ENCODE data around the gene LSM4. TPM values are rescaled to one million over a fixed set of nuclear protein-coding genes. Genes with fewer than 3 reads are reported as not detected.

Gene LSM4
- total and polyA plus RNA-seq, 2 of the 13 experiments (the other 11 are each of a cell fraction or from before 2014, with no cell fraction given), result 65.8 to 166 TPM

DNA sequence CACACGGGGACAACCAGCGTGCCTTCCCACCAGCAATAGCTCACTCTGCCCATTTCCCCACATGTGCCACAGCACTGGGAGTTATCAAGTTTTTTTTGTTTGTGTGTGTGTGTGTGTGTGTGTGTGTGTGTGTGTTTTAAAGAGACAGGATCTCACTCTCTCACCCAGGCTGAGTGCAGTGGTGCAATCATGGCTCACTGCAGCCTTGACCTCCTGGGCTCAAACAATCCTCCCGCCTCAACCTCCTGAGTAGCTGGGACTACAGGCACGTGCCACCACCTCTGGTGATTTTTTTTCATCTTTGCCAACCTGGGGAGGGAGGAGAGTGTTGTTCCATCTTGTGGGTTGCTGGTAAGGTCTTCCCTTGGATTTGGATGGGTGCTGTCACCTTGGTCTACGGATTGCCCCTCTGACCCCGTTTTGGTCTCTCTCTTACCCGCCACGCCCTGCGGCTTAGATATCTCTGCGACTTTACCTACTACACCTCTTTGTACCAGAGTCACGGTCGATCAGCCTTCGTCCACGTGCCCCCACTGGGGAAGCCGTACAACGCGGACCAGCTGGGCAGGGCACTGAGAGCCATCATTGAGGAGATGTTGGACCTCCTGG is 40.2 kb upstream of the LSM4 start (continued):
- TF ChIP-seq CEBPB (IDR thresholded peaks at IDR 0.05; ENCODE audit: borderline replicate concordance, low read depth, low read length) (peak; percentile 53; the same call in 1 of the 2 replicates), BRD4 (CRISPR knock-in tag; IDR thresholded peaks at IDR 0.05) (0 out of 2 replicates have a peak, but pooled peaks have one; percentile 28), ZNF749 (CRISPR knock-in tag; IDR thresholded peaks at IDR 0.05; ENCODE audit: borderline replicate concordance) (no peak), THYN1 (CRISPR knock-in tag; IDR thresholded peaks at IDR 0.05; ENCODE audit: borderline replicate concordance, low read depth) (0 out of 2 replicates have a peak, but pooled peaks have one; percentile 60), FOXA3 (CRISPR knock-in tag; IDR thresholded peaks at IDR 0.05) (peak; percentile 45), HOXA5 (CRISPR knock-in tag; IDR thresholded peaks at IDR 0.05) (0 out of 2 replicates have a peak, but pooled peaks have one; percentile 58), NR2F6 (IDR thresholded peaks at IDR 0.05) (peak; percentile 82), NR2F6 (CRISPR knock-in tag; IDR thresholded peaks at IDR 0.05) (peak; percentile 92), SP5 (CRISPR knock-in tag; IDR thresholded peaks at IDR 0.05; ENCODE audit: borderline replicate concordance, low read depth) (peak; percentile 41; the same call in 1 of the 2 replicates), ELF3 (CRISPR knock-in tag; IDR thresholded peaks at IDR 0.05) (0 out of 2 replicates have a peak, but pooled peaks have one; percentile 37), PITX1 (CRISPR knock-in tag; IDR thresholded peaks at IDR 0.05) (no peak), FOXP1 (IDR thresholded peaks at IDR 0.05) (peak; percentile 53; the same call in 1 of the 2 replicates), FOXP1 (CRISPR knock-in tag; IDR thresholded peaks at IDR 0.05) (peak; percentile 61; the same call in 1 of the 2 replicates), SETDB1 (CRISPR knock-in tag; IDR thresholded peaks at IDR 0.05; ENCODE audit: borderline replicate concordance) (no peak), MIER2 (CRISPR knock-in tag; IDR thresholded peaks at IDR 0.05) (0 out of 2 replicates have a peak, but pooled peaks have one; percentile 24)
- TF ChIP-seq, protein P1, sequence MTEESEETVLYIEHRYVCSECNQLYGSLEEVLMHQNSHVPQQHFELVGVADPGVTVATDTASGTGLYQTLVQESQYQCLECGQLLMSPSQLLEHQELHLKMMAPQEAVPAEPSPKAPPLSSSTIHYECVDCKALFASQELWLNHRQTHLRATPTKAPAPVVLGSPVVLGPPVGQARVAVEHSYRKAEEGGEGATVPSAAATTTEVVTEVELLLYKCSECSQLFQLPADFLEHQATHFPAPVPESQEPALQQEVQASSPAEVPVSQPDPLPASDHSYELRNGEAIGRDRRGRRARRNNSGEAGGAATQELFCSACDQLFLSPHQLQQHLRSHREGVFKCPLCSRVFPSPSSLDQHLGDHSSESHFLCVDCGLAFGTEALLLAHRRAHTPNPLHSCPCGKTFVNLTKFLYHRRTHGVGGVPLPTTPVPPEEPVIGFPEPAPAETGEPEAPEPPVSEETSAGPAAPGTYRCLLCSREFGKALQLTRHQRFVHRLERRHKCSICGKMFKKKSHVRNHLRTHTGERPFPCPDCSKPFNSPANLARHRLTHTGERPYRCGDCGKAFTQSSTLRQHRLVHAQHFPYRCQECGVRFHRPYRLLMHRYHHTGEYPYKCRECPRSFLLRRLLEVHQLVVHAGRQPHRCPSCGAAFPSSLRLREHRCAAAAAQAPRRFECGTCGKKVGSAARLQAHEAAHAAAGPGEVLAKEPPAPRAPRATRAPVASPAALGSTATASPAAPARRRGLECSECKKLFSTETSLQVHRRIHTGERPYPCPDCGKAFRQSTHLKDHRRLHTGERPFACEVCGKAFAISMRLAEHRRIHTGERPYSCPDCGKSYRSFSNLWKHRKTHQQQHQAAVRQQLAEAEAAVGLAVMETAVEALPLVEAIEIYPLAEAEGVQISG (CRISPR knock-in tag; IDR thresholded peaks at IDR 0.05), result peak; percentile 28; the same call in 1 of the 2 replicates
- TF ChIP-seq, protein P2, sequence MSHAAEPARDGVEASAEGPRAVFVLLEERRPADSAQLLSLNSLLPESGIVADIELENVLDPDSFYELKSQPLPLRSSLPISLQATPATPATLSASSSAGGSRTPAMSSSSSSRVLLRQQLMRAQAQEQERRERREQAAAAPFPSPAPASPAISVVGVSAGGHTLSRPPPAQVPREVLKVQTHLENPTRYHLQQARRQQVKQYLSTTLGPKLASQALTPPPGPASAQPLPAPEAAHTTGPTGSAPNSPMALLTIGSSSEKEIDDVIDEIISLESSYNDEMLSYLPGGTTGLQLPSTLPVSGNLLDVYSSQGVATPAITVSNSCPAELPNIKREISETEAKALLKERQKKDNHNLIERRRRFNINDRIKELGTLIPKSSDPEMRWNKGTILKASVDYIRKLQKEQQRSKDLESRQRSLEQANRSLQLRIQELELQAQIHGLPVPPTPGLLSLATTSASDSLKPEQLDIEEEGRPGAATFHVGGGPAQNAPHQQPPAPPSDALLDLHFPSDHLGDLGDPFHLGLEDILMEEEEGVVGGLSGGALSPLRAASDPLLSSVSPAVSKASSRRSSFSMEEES (CRISPR knock-in tag; IDR thresholded peaks at IDR 0.05), result peak; percentile 79
- TF ChIP-seq, protein P3, sequence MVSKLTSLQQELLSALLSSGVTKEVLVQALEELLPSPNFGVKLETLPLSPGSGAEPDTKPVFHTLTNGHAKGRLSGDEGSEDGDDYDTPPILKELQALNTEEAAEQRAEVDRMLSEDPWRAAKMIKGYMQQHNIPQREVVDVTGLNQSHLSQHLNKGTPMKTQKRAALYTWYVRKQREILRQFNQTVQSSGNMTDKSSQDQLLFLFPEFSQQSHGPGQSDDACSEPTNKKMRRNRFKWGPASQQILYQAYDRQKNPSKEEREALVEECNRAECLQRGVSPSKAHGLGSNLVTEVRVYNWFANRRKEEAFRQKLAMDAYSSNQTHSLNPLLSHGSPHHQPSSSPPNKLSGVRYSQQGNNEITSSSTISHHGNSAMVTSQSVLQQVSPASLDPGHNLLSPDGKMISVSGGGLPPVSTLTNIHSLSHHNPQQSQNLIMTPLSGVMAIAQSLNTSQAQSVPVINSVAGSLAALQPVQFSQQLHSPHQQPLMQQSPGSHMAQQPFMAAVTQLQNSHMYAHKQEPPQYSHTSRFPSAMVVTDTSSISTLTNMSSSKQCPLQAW (CRISPR knock-in tag; IDR thresholded peaks at IDR 0.05), result peak; percentile 53
- TF ChIP-seq, protein P4, sequence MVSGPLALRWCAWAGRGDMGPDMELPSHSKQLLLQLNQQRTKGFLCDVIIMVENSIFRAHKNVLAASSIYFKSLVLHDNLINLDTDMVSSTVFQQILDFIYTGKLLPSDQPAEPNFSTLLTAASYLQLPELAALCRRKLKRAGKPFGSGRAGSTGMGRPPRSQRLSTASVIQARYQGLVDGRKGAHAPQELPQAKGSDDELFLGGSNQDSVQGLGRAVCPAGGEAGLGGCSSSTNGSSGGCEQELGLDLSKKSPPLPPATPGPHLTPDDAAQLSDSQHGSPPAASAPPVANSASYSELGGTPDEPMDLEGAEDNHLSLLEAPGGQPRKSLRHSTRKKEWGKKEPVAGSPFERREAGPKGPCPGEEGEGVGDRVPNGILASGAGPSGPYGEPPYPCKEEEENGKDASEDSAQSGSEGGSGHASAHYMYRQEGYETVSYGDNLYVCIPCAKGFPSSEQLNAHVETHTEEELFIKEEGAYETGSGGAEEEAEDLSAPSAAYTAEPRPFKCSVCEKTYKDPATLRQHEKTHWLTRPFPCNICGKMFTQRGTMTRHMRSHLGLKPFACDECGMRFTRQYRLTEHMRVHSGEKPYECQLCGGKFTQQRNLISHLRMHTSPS (CRISPR knock-in tag; IDR thresholded peaks at IDR 0.05; ENCODE audit: low read depth), result peak; percentile 63
